GM18870 (cell line): ENCODE results near the gene ZNF524.

Experiments used
- ATAC-seq: cut with Tn5 transposase; IDR thresholded peaks from one replicate; pipeline ENCODE4 v1.9.1; 2021; ENCODE audit warnings: moderate library complexity; ENCODE audit not compliant: unreplicated experiment

ZNF524 gene

GRCh38 chr19:55601084-55601483, 996 bp downstream of the ZNF524 start:
- no peak for ATAC-seq

- ATAC-seq = no peak
These were observed 2.3 kb downstream of the ZNF524 start for GRCh38 chr19:55602104-55603001.

GRCh38 chr19:55603115-55603514, 3.0 kb downstream of the ZNF524 start:
- ATAC-seq = no peak

GRCh38 chr19:55603581-55604292, 3.6 kb downstream of the ZNF524 start:
- ATAC-seq = no peak

- ATAC-seq = peak; percentile 56
These were observed 5.1 kb downstream of the ZNF524 start for GRCh38 chr19:55605207-55605636.

GRCh38 chr19:55605637-55606470, 5.8 kb downstream of the ZNF524 start, which contains the start of gene ZNF865:
ZNF865 (plus strand) TSS chr19:55605647; CDS start chr19:55613619, 7,972 bp downstream.
- no peak for ATAC-seq

GRCh38 chr19:55606471-55606787, 6.3 kb downstream of the ZNF524 start:
- no peak for ATAC-seq

- no peak for ATAC-seq
These were observed 6.7 kb downstream of the ZNF524 start for GRCh38 chr19:55606817-55607216.

- ATAC-seq = no peak
These were observed 9.2 kb downstream of the ZNF524 start for GRCh38 chr19:55609326-55609725.

- no peak for ATAC-seq
These were observed 11.4 kb downstream of the ZNF524 start for GRCh38 chr19:55611300-55611982.

GRCh38 chr19:55611983-55612645, 12.0 kb downstream of the ZNF524 start:
- ATAC-seq = no peak

- ATAC-seq = no peak
These were observed 13.3 kb downstream of the ZNF524 start for GRCh38 chr19:55613396-55613795.

GRCh38 chr19:55613930-55614710, 14.0 kb downstream of the ZNF524 start:
- no peak for ATAC-seq

GRCh38 chr19:55614711-55615542, 14.8 kb downstream of the ZNF524 start:
- ATAC-seq = no peak

GRCh38 chr19:55615543-55616394, 15.7 kb downstream of the ZNF524 start:
- ATAC-seq = no peak

GRCh38 chr19:55616395-55616875, 16.3 kb downstream of the ZNF524 start:
- no peak for ATAC-seq

GRCh38 chr19:55617426-55617825, 17.3 kb downstream of the ZNF524 start:
- no peak for ATAC-seq
